ENCODE measurements around the gene PTP4A2. TPM values are rescaled to one million over a fixed set of nuclear protein-coding genes. Genes with fewer than 3 reads are reported as not detected.

PTP4A2 gene
- total RNA-seq, 1 experiment from 2014 or later, result 201 TPM

GRCh38 chr1:31924839-31925238 lies 13.3 kb downstream of the PTP4A2 start:
- H3K27ac ChIP-seq, result 0 out of 2 replicates have a peak overlapping the region, but pooled peaks have one; percentile 8
- no TSS peak for BruUV-seq (replicated peaks)
- ChIA-PET CTCF (interaction anchor here (0.5 kb wide), 1 partner anchor 163 kb away, joined by 3 read pairs; no protein-coding TSS in a partner anchor), POLR2A (ENCODE audit: unreplicated experiment) (interaction anchor here (0.7 kb wide), 1 partner anchor 30 kb away, joined by 4 read pairs; no protein-coding TSS in a partner anchor)
- peaks cover 89% of the 10 kb centered on the region for H3F3A ChIP-seq (ENCODE audit: insufficient read depth, low read depth)
- H3K27me3 ChIP-seq (ENCODE audit: insufficient read depth, low read depth), result no peaks in the 10 kb centered on the region
- peaks cover 86% of the 10 kb centered on the region for H3K4me1 ChIP-seq (replicated peaks; ENCODE audit: insufficient read depth)
- H2AFZ ChIP-seq, result no peak overlapping the region
- peak overlapping the region; percentile 3; the same call in 1 of the 2 replicates for H3K4me2 ChIP-seq
- TF ChIP-seq CTCF (conservative IDR thresholded peaks at IDR 0.05) (no peak), EZH2 (IDR thresholded peaks at IDR 0.05; ENCODE audit: low read depth) (no peak)
- no peak overlapping the region for H3K4me3 ChIP-seq
- H4K20me1 ChIP-seq (ENCODE audit: insufficient read depth), result peaks cover 97% of the 10 kb centered on the region
- peaks cover 98% of the 10 kb centered on the region for H3K79me2 ChIP-seq (ENCODE audit: low read depth)
- no peak for DNase-seq
- no peaks in the 10 kb centered on the region for H3K9me3 ChIP-seq (ENCODE audit: insufficient read depth, low read depth)
- intact Hi-C loops (cut with micrococcal nuclease; ENCODE audit: unreplicated experiment), result loop anchor here (5.0 kb wide), 1 partner anchor 32 kb away; no protein-coding TSS in a partner anchor
- H3K36me3 ChIP-seq (ENCODE audit: low read depth), result peaks cover 58% of the 10 kb centered on the region
- no peaks in the 10 kb centered on the region for H3K9me2 ChIP-seq (ENCODE audit: insufficient read depth)

DNA sequence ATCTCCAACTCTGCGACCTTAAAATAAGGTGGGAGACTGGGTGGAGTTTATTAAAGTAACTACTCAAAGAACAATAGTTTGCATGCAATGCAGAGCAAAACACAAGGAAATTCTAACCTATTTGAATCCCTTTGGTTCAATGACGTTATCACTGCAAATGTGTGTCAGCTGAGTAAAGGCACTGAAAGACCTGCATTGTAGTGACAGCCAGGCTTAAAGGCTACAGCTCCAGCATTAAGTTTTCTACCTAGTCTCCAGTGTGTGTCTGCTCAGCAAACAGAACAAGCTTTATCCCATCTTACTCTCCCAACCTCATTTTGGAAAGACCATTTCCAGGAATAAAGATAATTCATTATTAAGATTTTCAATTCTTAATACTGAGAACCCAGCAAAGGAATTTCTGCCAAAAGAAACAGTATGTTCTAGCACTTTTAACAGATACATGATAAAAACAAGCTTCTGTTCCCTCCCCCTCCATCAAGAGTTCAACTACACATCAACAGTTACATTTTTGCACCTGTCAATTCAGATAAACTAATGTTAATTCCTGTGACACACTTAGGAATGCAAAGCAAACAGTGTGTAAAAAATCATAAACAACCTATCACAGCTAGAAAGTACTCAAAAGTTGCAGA lies 14.2 kb downstream of the PTP4A2 start:
- no peak overlapping the region for H3K4me2 ChIP-seq
- ChIA-PET CTCF (no interaction called here), POLR2A (ENCODE audit: unreplicated experiment) (interaction anchor here (0.5 to 0.7 kb wide), 3 partner anchors 9 to 50 kb away, joined by 3 to 9 read pairs (median 3); no protein-coding TSS in a partner anchor)
- H2AFZ ChIP-seq, result no peak overlapping the region
- H3K4me3 ChIP-seq, result no peak overlapping the region
- H3F3A ChIP-seq (ENCODE audit: insufficient read depth, low read depth), result peaks cover 91% of the 10 kb centered on the region
- no peaks in the 10 kb centered on the region for H3K9me2 ChIP-seq (ENCODE audit: insufficient read depth)
- intact Hi-C loops (cut with micrococcal nuclease; ENCODE audit: unreplicated experiment), result loop anchor here (5.0 kb wide), 1 partner anchor 33 kb away; no protein-coding TSS in a partner anchor
- no TSS peak for BruUV-seq (replicated peaks)
- peaks cover 98% of the 10 kb centered on the region for H3K79me2 ChIP-seq (ENCODE audit: low read depth)
- no peak for DNase-seq
- no peaks in the 10 kb centered on the region for H3K27me3 ChIP-seq (ENCODE audit: insufficient read depth, low read depth)
- TF ChIP-seq EZH2 (IDR thresholded peaks at IDR 0.05; ENCODE audit: low read depth), result no peak
- TF ChIP-seq CTCF (conservative IDR thresholded peaks at IDR 0.05), result no peak
- H4K20me1 ChIP-seq (ENCODE audit: insufficient read depth), result peaks cover 97% of the 10 kb centered on the region
- H3K36me3 ChIP-seq (ENCODE audit: low read depth), result peaks cover 56% of the 10 kb centered on the region
- no peaks in the 10 kb centered on the region for H3K9me3 ChIP-seq (ENCODE audit: insufficient read depth, low read depth)
- H3K4me1 ChIP-seq (replicated peaks; ENCODE audit: insufficient read depth), result peaks cover 78% of the 10 kb centered on the region
- H3K27ac ChIP-seq, result peak overlapping the region; percentile 8; the same call in 1 of the 2 replicates

DNA sequence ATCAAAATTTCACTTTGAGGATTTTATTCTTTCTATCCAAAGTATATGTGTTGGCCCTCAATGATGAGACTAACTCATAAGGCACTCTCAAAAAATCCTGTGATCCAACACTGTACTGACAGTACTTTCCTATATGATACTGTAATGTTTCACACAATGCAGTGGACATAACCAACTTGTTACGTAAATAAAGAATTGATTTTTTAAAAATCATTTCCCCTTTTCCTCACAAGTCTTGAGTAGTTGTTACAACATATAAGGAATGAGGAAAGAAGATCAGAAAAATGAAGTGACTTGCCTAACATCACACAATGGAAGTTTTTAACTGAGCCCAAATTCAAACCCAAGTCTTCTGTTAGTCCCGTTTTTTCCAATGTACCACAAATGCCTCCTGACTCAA lies 17.2 kb downstream of the PTP4A2 start:
- no TSS peak for BruUV-seq (replicated peaks)
- Histone ChIP-seq H3K9me2 (ENCODE audit: insufficient read depth) (no peaks in the 10 kb centered on the region), H3K4me3 (no peak overlapping the region), H3K4me1 (replicated peaks; ENCODE audit: insufficient read depth) (peaks cover 55% of the 10 kb centered on the region), H3K27me3 (ENCODE audit: insufficient read depth, low read depth) (no peaks in the 10 kb centered on the region), H3K4me2 (peak overlapping the region; percentile 39), H3K36me3 (ENCODE audit: low read depth) (peaks cover 64% of the 10 kb centered on the region), H3K9me3 (ENCODE audit: insufficient read depth, low read depth) (no peaks in the 10 kb centered on the region), H4K20me1 (ENCODE audit: insufficient read depth) (peaks cover 97% of the 10 kb centered on the region), H2AFZ (no peak overlapping the region), H3F3A (ENCODE audit: insufficient read depth, low read depth) (peaks cover 89% of the 10 kb centered on the region), H3K79me2 (ENCODE audit: low read depth) (peaks cover 98% of the 10 kb centered on the region), H3K27ac (peak overlapping the region; percentile 78)
- ChIA-PET CTCF (interaction anchor here (0.7 kb wide), 1 partner anchor 67 kb away, joined by 3 read pairs; no protein-coding TSS in a partner anchor), POLR2A (ENCODE audit: unreplicated experiment) (no interaction called here)
- TF ChIP-seq EZH2 (IDR thresholded peaks at IDR 0.05; ENCODE audit: low read depth), result no peak
- no peak for TF ChIP-seq CTCF (conservative IDR thresholded peaks at IDR 0.05)
- DNase-seq, result peak in 1 of 2 experiments; percentile 85
- intact Hi-C loops (cut with micrococcal nuclease; ENCODE audit: unreplicated experiment), result loop anchor here (5.0 kb wide), 1 partner anchor 36 kb away; no protein-coding TSS in a partner anchor

Measured in PC-9 (cell line).